ENCODE results near the gene ABLIM2. TPM values are rescaled to one million over a fixed set of nuclear protein-coding genes. Genes with fewer than 3 reads are reported as not detected.

The ABLIM2 gene
- polyA plus RNA-seq, 3 donors: 3.2 to 12.3 (median 4.6) TPM

DNA sequence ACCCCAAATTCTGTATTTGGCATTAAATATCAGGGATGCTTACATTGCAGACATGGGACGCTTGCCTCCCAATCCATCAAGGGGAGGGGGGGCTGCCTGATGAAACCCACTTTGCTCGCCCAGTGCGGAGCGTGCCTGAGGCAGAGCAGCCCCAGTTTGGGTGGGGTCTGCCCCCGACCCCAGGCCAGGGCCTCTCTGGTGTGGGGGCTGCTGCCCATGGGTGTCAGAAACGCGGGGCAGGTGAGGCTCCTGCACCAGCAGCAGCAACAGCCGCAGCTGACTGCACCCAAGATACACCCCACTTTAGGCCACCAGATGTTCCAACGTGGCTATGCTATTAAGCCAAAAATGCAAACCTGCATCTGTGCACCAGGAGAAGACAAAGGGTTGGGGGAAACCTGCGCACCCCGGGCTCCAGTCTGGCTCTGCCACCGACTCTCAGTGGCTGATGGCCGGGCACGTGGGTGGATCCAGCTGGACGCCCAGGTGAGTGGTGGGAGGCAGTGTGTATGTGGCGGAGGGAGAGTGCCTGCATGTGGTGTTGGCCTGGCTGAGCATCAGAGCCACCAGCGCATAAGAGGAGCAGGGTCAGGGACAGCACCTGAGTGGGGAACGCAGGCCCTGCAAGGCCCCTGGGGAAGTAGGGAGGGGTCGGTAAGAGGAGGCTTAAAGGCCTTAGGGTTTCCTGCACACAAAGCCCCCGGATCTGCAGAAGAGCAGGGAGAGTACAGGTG is 86.2 kb downstream of the ABLIM2 start:
- no peak overlapping the region for H3K27ac ChIP-seq (ENCODE audit: low read depth, low read length)
- WGBS, 3 donors: 79 to 86% (median 81%) methylated on average over 20 of the region's 20 CpGs

DNA sequence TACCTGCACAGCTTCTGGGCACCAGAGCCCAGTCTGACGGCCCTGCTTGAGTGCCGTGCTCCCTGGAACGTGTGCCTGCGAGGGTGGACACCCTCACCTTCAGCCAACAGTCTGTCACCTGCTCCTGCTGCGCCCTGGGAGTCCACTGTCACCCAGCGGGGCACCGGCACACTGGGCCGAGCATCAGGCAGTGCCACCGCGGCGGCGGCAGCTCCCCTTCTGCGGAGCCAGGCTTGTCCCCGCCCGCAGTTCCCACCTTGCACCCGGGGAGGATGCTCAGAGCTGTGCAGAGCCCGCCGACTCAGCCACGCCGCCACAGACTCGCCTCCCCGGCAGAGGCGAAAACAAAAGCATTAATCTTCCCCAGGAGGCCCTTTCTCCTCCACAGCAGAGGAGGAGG is 86.8 kb downstream of the ABLIM2 start:
- 36 to 63% (median 40%) methylated on average over 23 of the region's 23 CpGs for WGBS, 3 donors
- H3K27ac ChIP-seq (ENCODE audit: low read depth, low read length): no peak overlapping the region

DNA sequence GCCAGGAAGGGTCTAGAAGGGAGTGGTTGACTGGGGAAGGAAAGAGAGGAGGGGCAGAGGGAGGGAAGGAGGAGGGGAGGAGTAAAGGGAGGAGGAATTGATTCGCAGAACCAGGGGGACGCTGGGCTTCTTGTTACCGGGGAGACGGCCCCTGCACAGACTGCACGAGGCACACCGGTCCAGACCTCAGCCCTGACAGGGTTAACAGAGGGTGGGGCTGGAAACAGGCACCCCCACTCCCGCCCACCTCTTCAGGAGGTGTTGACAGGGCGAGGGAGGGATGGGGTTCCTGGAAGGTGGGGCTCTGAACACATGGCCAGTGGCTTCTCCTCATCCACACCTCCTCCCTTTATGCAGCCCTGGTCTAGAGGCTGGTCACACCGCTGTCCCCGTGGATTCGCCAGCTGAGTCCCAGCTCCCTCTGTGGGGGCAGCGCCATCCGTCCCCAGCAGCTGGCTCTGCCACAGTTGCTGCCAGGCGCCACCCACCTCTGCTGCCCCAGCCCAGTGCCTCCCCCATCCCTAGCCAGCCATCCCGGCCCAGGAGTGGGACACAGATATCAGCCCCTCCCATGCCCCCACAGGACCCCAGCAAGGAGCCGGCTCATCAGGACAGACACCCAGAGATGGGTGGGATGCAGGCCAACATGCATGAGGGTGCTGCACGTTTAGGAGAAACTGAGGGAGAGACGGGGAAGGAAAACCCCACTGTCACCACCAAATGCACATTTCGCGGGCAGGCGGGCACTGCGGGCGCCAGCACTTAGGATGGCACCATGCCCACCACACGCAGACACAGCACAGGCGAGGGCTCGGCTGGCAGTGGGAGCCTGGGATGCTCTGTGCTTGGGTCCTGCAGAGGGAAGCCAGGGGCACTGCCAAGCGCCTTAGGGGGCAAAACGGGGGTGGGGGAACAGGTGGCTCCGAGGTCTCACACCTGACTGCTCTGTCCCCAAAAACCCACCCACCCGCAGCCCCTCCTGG is 87.6 kb downstream of the ABLIM2 start:
- WGBS, 3 donors: 52 to 66% (median 55%) methylated on average over 28 to 30 of the region's 30 CpGs
- H3K27ac ChIP-seq (ENCODE audit: low read depth, low read length): no peak overlapping the region

DNA sequence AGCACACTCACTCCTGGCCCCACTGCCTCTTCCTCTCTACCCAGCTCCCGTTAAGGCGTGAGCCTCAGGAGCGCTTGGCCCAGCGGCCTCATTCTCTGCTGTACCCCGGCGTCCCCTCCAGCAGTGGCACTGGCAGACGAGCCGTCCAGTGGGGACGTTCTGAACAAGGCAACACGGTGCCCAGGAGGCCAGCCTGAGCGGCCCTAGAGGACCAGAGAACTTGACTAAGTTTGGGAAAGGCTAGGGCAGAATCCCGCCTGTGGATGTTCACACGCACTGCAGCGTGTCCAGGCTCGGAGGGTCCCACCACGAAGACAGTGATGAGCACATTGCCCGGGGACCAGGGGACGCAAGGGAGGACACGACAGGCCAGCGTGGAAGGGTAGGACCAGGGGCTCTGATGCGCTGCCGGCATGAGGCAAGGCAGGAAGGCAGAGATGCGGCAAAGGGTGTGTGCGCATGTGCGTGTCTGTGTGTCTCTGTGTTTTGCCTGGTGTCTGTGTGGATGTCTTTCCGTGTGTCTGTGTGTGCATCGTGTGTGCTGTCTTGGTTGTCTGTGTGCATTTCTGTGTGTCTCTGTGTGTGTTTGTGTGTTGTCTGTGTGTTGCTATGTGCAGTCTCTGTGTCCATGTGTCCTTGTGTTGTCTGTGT is 89.4 kb downstream of the ABLIM2 start:
- 89 to 91% (median 91%) methylated on average over 27 of the region's 27 CpGs for WGBS, 3 donors

DNA sequence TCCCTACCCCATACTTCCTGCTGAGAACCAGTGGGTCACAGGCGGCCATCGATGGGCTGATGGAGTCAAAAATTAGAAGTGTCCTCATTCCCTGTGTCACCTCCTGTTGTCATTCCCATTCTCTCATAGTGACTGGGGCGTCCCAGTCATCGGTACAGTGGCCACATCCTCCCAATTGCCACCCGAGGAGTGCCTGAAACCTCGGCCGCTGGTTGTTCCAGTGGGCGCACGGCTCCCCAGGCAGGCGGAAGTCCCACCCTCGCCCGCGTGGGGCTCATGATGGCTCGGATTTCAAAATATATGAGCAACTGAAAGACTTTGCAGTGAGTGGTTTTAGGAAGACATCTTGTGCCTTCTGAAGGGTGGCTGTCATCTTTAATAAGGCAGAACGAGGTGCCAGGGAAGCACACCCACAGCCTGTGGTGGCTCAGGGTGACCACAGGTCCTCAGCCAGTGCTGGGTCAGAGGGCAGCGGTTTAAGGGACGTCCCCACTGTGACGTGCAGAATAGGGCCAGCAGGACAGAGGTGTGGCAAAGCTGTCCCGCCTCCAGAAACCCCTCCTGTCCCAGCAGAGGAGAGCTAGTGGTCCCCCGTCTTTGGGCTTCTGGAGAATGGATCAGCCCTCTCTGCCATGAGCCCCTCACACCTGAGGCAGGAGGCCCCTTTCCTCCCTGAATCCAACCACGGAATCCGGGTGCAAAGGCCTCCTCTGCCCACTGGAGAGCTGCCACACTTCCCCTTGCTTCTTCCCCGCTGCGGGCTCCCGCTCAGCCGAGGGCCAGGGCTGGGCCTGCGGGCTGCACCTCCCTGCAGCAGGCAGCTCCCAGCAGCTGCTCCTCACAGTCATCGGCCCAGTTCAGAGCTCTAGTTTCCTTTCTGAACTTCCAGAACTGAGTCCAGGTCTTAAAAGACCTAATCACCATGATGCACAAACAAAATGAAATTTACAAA is 90.4 kb downstream of the ABLIM2 start:
- WGBS, 3 donors: 81 to 92% (median 81%) methylated on average over 28 of the region's 28 CpGs
- H3K27ac ChIP-seq (ENCODE audit: low read depth, low read length): no peak overlapping the region

More for the DNA sequence above, 89.4 kb downstream of the ABLIM2 start:
- H3K27ac ChIP-seq (ENCODE audit: low read depth, low read length): no peak overlapping the region

DNA sequence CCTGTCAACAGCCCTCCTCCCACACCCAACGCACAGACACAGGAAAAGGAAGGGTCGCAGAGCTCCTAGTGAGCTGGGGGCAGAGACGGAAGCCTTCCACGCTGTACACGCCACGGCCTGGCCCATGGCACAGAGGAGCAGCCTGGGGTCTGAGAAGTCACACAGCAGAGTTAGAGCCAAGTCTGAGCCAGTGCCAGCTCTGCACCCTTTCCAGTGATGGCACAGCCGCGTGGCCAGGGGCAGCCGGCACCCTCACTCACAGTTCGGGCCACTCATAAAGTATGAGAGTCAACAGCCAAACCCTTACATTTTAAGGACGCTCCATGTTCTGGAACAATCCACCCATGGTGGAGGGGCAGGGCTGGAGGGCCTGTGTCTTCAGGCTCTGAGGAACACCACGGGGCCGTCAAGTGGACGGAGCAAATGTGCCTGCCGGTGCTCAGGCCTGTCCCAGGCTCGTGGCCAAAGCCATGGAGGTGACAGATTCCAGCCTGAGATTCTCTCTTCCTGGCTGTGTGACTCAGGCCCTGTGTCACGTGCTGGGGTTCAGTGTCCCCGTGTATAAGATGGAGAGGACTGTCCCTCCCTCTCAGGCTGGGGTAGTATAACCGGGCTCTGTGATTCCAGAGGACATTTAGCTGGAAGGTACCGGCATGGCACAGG is 91.2 kb downstream of the ABLIM2 start:
- H3K27ac ChIP-seq (ENCODE audit: low read depth, low read length): no peak overlapping the region
- 90 to 95% (median 90%) methylated on average over 19 to 20 of the region's 20 CpGs for WGBS, 3 donors

DNA sequence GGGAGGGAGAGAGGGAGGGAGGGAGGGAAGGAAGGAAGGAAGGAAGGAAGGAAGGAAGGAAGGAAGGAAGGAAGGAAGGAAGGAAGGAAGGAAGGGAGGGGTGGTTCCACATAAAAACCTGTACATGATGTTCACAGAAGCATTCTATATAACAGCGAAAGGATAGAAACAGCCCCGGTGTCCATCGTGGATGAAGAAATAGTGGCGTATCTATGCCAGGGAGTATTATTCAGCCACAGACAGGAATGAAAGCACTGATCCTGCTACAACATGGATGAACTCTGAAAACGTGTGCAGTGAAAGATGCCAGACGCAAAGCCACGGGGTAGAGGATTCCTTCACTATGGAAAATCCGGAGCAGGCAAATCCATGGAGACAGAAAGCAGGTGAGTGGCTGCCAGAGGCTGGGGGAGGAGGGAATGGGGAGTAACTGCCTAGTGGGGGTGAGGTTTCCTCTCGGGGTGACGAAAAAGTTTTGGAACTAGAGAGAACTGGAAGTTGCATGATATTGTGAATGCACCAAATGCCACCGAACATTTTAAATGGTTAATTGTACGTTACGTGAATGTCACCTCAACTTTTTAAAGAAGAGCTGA is 92.2 kb downstream of the ABLIM2 start:
- WGBS, 3 donors: 84 to 92% (median 86%) methylated on average over 13 of the region's 13 CpGs
- no peak overlapping the region for H3K27ac ChIP-seq (ENCODE audit: low read depth, low read length)

DNA sequence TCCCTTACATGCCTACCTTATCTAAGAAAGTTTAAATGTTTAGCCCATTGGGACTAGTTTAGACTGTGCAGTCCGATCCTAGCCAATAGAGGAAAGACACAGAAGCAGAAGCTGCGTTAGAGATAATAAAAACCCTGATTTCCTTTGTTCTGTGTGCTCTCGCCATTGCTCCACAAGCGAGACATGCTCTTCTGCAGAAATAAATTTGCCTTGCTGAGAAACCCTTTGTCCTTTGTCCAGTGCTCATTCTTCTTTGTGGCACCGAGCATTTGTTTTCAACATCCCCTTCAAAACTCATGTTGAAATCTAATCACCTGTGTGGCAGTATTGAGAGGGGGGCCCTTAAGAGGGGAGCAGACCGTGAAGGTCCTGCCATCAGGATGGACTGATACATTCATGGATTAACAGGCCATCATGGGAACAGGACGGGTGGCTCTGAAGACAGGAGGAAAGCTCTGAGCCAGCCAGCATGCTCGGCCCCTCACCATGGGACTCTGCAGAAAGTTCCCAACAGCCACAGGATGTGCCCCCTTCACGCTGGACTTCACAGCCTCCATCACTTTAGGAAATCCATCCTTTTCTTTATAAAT is 94.5 kb downstream of the ABLIM2 start:
- H3K27ac ChIP-seq (ENCODE audit: low read depth, low read length): no peak overlapping the region
- WGBS, 3 donors: 92 to 96% (median 94%) methylated on average over 9 of the region's 9 CpGs

DNA sequence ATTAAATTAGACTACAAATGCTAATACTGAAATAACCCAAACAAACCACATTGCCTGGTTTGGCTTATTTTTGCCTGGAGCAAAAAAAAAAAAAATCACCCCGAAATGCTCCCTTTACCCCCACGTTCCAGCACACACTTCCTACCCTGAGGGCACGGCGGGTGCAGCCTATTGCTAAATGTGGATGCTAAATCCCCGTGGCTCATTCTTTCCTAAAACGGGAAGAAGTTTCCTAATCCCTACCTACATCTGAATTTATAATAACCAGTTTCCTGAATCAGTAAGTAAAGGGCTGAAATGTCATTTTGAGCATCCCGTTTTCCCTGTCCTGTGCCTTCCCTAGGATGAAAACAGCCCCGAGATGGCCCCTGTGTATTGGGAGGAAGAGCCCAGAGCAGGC is 97.0 kb downstream of the ABLIM2 start:
- 81 to 91% (median 81%) methylated on average over 8 of the region's 8 CpGs for whole genome bisulfite sequencing, 3 donors
- no peak overlapping the region for H3K27ac ChIP-seq (ENCODE audit: low read depth, low read length)

DNA sequence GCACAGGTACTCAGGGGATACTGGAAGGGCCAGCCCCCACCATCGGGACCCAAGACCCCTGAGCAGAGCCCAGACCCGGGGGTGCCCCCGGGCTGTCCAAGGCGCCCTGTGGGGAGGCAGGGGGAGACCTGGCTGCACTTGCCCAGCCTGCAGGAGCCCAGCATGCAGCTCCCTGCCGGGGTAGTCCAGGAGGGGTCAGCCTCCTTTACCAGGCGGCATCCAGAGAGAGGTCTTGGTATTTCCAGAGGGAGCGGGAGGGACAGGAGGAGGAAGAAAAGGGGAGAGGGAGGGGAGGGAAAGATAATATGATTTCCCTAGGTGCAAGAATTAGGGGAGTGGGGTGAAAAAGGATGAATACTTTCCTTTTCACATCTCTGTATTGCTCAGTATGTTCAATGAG is 97.5 kb downstream of the ABLIM2 start:
- WGBS, 3 donors: 62 to 79% (median 64%) methylated on average over 7 of the region's 7 CpGs

DNA sequence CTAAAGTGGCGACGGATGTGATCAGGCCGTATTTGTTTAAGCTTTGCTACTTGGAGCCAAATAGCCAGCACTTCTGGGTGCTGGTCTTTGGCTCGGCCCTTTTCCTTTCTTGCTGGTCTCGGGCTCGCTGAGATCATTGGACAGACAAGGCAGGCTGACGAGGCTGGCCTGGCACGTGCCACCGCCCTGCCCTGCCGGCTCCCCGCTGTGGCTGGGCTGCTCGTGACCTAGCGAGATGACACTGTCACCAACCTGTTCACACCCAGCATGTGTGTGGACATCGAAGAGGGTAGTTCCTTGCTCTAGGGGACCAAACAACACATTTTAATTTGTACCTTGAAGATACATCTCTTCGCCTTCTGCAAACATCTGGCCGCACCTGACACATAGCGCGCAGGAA is 98.0 kb downstream of the ABLIM2 start:
- 89 to 91% (median 90%) methylated on average over 18 of the region's 18 CpGs for WGBS, 3 donors
- no peak overlapping the region for H3K27ac ChIP-seq (ENCODE audit: low read depth, low read length)

More for the DNA sequence above, 97.5 kb downstream of the ABLIM2 start:
- no peak overlapping the region for H3K27ac ChIP-seq (ENCODE audit: low read depth, low read length)

DNA sequence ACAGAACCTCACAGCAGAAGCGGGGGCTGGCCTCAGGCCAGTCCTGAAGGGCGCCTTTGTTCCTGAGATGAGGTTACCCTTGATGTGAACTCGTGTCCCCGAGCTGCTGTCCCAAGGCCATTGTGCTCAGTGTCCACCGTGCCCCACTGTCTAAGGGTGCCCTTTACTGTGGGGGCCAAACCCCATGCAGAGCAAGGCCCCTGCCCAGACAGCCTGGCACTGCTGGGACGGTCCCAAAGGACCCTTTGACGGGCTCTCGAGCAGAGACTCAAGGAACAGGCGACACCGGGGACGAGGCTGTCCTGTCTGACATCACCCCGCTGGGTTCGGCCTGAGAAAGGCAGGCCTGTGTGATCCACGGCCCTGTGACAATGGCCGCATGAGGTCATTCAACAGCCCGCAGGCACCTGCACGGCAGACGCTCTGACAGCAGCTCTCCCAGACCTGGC is 100.6 kb downstream of the ABLIM2 start:
- WGBS, 3 donors: 91 to 95% (median 93%) methylated on average over 18 of the region's 18 CpGs
- no peak overlapping the region for H3K27ac ChIP-seq (ENCODE audit: low read depth, low read length)

DNA sequence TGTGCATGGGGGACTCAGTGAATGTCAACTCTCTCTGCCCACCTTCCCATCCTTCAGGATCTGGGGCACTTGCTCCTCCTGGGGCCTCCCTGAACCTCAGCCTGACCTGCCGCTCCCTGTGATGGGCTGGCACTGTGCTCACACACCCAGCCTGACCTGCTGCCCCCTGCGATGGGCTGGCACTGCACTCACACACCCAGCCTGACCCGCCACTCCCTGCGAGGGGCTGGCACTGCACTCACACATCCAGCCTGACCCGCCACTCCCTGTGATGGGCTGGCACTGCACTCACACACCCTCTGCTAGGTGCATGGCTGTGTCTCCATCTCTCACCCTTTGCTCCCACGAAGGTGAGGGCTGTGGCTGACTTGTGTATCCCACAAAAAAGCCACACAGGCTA is 103.4 kb downstream of the ABLIM2 start:
- WGBS, 3 donors: 90 to 98% (median 93%) methylated on average over 6 of the region's 6 CpGs
- H3K27ac ChIP-seq (ENCODE audit: low read depth, low read length): no peak overlapping the region

DNA sequence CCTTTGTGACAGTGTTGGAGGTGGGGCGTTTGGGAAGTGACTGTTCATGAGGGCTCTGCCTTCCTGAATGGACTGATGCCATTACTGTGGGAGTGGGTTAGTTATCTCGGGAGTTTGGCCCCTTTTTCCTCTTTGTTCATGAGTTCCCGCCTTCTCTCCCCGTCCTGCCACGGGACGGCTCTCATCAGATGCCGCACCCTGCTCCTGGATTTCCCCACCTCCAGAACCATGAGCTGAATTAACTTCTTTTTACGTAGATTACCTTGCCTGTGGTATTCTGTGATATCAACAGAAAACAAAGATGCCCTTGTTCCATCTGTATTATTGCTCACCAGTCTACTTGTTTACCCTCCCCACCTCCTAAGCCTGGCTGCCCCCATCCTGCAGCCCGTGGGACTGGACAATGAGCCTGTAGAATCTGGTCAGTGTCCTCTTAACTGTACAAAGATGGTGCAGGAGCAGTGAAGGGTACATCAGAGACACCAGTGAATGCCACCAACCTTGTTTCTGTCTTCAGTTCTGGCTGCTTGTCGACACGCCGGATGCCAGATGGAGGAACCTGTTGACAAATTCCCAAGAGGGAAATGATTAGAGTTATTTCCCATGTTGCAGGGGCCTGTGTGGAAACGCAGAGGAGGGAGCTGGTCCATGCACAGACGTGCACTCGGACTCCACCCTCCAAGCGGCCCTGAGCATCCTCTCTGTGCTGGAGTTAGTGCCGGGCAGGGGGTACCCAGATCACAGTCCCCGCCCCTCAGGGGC is 104.7 kb downstream of the ABLIM2 start:
- H3K27ac ChIP-seq (ENCODE audit: low read depth, low read length): no peak overlapping the region
- 86 to 87% (median 86%) methylated on average over 18 of the region's 18 CpGs for WGBS, 3 donors

DNA sequence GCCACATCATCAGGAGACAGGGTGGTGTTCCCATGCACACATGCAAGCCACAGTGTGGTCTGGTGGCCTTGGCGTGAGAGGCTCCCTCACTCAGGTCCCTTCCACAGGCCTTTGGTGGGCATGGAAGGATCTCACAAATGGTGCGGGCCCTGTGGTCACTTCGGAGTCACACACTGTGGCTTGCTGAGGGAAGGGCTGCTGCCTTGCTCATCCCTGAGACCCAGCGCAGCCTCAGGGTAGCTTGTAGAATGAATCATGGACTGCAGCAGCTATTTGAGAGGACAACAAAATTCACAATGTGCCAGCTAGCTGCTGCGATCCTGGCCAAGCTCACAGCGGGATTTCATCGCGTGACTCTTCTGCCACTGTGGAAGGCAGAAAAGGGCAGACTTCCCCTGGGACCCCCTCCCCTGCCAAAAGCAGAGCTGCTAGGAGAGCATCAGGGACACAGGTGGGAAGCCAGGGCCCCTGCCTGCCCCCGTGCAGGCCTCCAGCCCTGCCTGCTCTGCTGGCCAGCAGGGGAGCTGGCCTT is 106.4 kb downstream of the ABLIM2 start:
- no peak overlapping the region for H3K27ac ChIP-seq (ENCODE audit: low read depth, low read length)
- 95 to 99% (median 96%) methylated on average over 9 of the region's 9 CpGs for WGBS, 3 donors

DNA sequence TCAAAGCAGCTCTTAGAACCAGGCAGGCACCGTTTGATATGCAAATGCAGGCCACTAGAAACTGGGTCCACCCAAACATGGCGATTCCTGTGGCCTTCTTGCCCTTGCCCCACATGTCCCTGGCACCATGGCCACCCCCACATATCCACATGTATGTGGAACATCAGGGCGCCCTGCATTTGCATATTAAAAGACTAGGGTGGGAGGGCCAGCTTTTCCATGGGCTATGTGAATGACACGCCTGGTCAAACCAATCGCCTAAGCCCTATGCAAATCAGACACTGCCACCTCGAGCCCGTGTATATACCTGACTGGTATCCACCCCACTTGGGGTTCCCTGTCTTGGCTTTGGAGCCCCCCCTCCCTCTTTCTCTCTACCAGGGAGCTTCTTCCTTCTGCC is 107.0 kb downstream of the ABLIM2 start:
- 86 to 94% (median 94%) methylated on average over 7 of the region's 7 CpGs for WGBS, 3 donors

More for the DNA sequence above, 107.0 kb downstream of the ABLIM2 start:
- H3K27ac ChIP-seq (ENCODE audit: low read depth, low read length): no peak overlapping the region

Measured in adipose tissue (tissue), 3 donors.